SIG-M5 treated with dmso at 0.1 percent for 504 hours (cell line): Measurements from ENCODE around the gene FAAP20.

ENCODE experiments used
- DNase-seq: peaks from one replicate; lab custom pipeline; 2025; ENCODE audit not compliant: unreplicated experiment; lab: John Stamatoyannopoulos, UW

The FAAP20 gene

GRCh38 chr1:2197707-2198165 is 3.2 kb upstream of the FAAP20 start:
- no peak for DNase-seq

DNA sequence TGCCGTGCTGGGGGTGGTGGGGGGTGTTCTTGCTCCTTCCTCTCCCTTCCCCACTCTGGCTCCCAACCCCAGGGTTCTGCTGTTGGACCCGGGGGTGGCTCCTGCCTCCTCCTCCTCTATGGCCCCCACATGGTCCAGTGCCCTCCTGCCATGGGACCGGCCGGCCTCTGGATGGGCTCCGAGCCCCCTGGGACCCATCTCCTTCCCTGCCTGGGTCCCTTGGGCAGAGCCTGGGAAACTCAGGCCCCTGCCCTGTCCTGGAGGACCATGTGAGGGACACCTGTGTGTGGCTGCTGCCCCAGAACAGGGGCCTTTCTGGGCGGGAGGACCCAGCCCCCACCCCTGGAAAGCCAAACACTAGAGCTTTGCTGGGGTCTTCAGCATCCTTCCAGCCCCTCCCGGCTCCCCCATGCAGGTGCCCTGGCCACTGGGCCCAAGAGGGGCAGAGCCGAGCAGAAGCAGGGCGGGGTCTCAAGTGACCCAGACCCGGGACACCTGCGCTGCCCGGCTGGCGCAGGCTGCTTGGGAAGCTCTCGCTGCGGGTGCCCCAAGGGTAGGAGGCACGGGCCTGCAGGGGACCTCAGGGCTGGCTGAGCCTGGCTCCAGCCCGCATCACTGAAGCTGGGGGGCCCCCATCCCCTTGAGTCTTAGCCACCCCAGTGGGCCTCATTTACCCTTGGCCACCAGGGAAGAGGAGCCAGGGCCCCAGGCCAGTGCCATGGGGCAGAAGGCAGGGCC is 2.5 kb upstream of the FAAP20 start:
- no peak for DNase-seq

GRCh38 chr1:2195785-2196184 is 1.2 kb upstream of the FAAP20 start:
- DNase-seq, result no peak

DNA sequence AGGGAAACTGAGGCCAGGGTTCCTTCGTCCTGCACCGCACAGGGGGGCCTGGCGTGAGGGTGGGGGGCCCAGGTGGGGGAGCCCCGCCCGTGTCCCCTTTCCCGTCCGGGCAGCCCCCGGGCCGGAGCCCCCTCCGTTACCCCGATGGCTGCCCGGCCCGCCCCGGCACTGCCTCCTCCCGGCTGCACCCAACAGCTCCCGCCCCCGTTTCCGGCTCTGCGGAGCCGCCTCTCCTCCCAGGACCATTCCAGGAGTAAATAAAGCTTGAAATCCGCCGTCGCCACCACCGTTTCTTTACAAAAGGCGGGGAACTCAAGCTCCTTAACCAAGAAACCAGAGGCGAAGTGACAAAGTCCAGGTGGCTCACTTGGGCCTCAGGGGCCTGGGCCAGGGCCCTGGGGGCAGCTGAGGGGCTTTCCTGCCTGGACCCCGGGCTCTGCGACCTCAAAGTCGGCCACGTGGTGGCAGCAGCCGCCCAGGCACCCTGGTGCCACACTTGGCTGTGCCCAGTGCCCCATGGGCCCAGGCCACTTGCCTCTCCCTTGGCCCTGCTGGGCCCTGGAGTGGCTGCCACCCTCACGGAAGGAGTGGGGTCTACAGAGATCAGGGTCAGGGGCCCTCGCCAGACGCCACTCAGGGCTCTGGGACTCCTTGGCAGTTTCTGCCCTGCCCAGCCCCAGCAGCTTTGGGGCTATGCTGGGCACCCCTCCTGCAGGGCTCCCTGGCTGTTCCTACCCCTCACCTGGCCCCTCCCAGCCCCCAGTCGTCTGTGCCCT is 514 bp upstream of the FAAP20 start:
- peak; percentile 66 for DNase-seq

GRCh38 chr1:2193514-2194281 is 874 bp downstream of the FAAP20 start:
- DNase-seq, result no peak

DNA sequence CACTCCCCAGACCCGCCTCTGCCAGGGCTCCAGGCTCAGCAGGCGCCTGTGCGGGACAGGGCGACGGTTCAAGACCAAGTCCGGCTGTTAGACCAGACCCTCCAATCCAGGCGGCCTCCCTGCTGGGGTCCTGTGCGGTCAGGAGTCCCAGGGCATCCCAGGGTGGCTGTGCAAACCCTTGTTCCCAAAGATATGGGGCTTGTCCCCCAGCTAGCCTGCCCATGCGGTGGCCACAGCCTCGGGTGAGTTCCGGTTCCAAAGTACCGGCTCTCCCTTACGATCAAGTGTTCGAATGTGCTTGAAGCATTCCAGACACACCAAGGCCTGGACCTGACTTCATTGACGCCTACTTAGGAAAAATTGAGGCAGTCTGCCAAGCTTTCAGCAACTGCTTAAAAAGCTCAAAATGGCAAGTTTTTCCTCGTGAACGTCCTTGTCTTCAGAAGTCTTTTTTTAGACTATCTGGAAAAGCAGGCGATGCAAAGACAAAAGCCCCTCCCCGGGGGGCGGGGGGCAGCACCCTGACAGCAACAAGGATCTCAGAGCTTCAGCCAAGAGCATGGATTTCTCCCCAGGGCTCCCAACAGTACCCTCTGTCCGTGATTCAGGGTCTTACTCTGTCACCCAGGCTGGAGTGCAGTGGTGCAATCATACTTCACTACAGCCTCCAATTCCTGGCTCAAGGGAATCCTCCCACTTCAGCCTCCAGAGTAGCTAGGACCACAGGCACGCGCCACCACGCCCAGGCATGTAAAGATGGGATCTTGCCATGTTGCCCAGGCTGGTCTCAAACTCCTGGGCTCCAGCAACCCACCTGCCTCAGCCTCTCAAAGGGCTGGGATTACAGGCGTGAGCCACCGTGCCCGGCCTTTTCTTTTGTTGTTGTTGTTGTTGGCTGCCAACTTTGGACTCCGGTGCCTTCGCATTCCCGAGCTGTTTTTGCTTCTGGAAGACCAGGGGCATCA is 2.3 kb downstream of the FAAP20 start:
- DNase-seq, result no peak

DNA sequence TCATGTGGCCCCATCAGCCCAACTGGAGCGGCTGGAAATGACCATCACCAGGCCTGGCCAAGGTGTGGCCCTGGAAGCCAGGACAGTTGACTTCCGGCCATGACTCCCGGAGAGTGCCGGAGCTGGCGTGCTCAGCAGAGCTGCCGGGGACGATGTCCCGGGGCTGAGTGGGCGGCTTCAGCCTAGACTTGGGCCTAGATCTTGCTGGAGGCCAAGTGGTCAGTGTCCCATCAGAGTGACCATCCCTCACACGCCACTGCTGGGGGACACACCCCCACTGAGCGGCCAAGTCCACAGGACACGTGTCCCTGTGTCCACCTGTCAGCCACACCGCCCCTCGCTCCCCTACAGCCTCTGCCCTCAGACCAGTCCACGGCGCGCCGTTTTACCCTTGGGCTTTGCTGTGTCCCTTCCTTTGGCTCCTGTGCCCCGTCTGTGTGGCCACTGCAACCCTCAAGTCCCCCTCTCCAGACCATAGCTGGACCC is 4.0 kb downstream of the FAAP20 start:
- DNase-seq, result no peak

- DNase-seq, result peak; percentile 91
Observed at GRCh38 chr1:2189459-2190425, 4.8 kb downstream of the FAAP20 start.

- DNase-seq, result no peak
Observed at GRCh38 chr1:2188336-2188735, 6.2 kb downstream of the FAAP20 start.

GRCh38 chr1:2187619-2188018 is 7.0 kb downstream of the FAAP20 start:
- DNase-seq, result no peak

- no peak for DNase-seq
Observed at GRCh38 chr1:2186901-2187300, 7.7 kb downstream of the FAAP20 start.

DNA sequence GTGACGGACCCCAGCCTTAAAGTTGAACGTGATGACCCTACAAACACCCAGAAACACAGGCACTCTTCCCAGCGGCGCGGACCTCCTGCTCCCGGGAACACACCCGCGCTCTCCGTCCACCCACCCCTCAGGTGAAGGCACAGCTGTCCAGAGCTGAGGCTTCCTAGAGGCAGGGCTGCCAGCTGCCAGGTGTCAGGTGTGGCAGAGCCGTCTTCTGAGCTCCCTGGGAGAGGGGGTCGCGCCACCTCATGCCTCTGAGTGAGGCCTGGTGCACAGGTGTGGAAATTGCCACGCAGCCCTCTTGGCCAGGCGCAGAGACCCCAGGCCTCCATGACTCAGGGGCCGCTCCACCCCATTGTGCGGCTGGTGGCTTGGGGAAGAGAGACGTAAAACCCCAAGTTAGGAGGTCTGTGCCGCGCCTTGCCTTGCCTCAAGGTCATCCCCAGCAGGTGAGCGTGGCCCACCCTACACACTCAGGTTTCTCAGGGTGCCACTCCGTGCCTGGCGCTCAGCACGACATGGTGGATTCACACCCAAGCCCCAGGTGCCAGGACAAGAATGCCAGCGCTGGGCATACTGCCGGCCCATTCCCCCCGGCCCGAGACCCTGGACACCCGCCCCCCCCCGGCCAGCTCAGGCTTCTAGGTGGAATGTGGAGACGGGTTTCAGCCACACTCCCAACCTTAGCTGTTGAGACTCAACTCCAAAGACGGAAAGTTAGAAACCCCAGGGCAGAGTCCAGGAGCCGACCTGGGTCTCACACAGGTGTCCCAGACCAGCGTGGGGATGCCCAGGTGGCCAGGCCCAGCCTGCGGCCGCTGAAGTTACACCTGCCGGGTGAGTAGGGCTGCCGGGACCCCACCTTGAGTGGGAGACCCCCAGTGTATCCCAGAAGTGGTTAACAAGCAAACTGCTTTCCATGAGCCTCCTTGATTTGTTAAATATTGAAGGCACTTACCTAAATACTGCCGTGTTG is 8.4 kb downstream of the FAAP20 start:
- DNase-seq, result no peak

GRCh38 chr1:2184934-2185333 is 9.6 kb downstream of the FAAP20 start:
- DNase-seq, result no peak

GRCh38 chr1:2184531-2184930 is 10.0 kb downstream of the FAAP20 start:
- DNase-seq, result no peak

DNA sequence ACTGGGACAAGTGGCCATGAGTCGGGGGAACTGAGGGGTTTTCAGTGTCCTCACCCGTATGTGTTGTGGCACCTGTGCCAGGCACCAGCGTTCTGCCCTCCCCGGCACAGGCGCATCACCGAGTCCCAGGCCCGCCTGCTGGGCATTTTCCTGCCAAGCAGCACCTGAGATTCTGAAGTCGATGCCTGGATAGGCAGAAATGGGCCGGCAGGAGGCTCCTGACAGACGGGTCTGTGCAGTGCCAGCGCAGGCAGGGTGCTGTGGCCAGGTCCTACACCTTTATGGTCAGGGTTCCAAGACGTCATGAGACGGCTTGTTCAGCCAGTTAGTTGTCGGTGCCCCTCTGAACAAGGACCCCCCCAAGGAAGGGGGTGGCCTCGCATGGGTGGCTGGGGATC is 10.6 kb downstream of the FAAP20 start:
- no peak for DNase-seq

GRCh38 chr1:2182376-2182775 is 12.2 kb downstream of the FAAP20 start:
- DNase-seq, result no peak

- no peak for DNase-seq
Observed at GRCh38 chr1:2181752-2182151, 12.8 kb downstream of the FAAP20 start.

DNA sequence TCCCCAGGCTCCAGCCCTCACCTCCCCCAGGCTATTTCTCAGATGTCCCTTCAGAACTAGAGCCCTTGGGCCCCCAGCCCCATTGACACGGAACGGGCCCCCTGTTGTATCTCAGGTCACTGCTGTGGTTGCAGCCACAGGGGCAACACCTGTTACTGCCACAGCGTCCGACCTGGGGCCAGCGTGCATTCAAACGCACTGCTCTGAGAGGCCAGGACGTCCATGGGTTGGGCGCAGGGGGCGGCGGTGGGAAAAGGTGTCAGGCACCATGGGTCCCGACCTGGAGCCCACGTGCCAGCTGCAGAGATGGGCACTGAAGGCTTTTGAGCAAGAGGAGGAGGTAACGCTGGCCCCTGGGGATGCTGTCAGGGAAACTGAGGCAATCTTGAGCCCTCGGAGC is 13.3 kb downstream of the FAAP20 start:
- no peak for DNase-seq
